H1 (cell line): Measurements from ENCODE around the gene ROR1. TPM values are rescaled to one million over a fixed set of nuclear protein-coding genes. Genes with fewer than 3 reads are reported as not detected.

Experiments used
- CTCF ChIA-PET: fragments of 300-600 bp; sonication (Branson Sonifier 250); formaldehyde crosslinking; loops from one replicate; lab custom pipeline; 2021; ENCODE audit not compliant: partially characterized antibody; lab: Charles Lee
- POLR2A ChIA-PET: fragments of 300-600 bp; sonication (Branson Sonifier 250); formaldehyde crosslinking; loops from one replicate; lab custom pipeline; 2021; ENCODE audit warnings: inconsistent platforms; ENCODE audit not compliant: partially characterized antibody; lab: Charles Lee
- DNase-seq, 2 experiments: peaks; one replicate each; pipeline versions ENCODE4 v3.0.0 to v3.0.0-alpha.2; 2010 to 2022; ENCODE audit warnings: low spot score in 2 of 2, low read depth in 1 of 2, mixed read lengths in 1 of 2
- FAIRE-seq: peaks from 2 replicates; lab custom pipeline; 2011; peaks lifted over from hg19 to GRCh38; lab: Jason Lieb, UNC
- H2AFZ ChIP-seq: 2 replicates; pipeline ENCODE4 v1.8.1; 2012; ENCODE audit warnings: low read length, inconsistent platforms
- H2AK5ac ChIP-seq: 2 replicates; pipeline ENCODE4 v1.6.1; 2013; ENCODE audit warnings: low read depth, low read length
- H2BK120ac ChIP-seq: replicated peaks from 2 replicates; pipeline ENCODE3; 2013; ENCODE audit warnings: low read depth, low read length, inconsistent platforms
- H2BK12ac ChIP-seq: 2 replicates; pipeline ENCODE4 v1.6.1; 2013; ENCODE audit warnings: low read depth, low read length
- H2BK15ac ChIP-seq: 2 replicates; pipeline ENCODE4 v1.6.1; 2013; ENCODE audit warnings: low read length
- H2BK20ac ChIP-seq: 2 replicates; pipeline ENCODE4 v1.6.1; 2013; ENCODE audit warnings: low read length
- H2BK5ac ChIP-seq: 2 replicates; pipeline ENCODE4 v1.6.1; 2013; ENCODE audit warnings: low read depth, low read length
- H3K14ac ChIP-seq: 2 replicates; pipeline ENCODE4 v1.6.1; 2013; ENCODE audit warnings: inconsistent platforms; ENCODE audit not compliant: insufficient read length
- H3K18ac ChIP-seq: 2 replicates; pipeline ENCODE4 v1.6.1; 2013; ENCODE audit warnings: low read length; ENCODE audit errors: extremely low read depth
- H3K23ac ChIP-seq: 2 replicates; pipeline ENCODE4 v1.6.1; 2013; ENCODE audit warnings: inconsistent platforms; ENCODE audit not compliant: insufficient read length
- H3K23me2 ChIP-seq: 2 replicates; pipeline ENCODE4 v1.6.1; 2013; ENCODE audit warnings: low read depth, low read length
- H3K27ac ChIP-seq: 2 replicates; pipeline ENCODE4 v1.6.1; 2011; ENCODE audit warnings: low read depth, low read length, inconsistent platforms
- H3K27me3 ChIP-seq, 4 experiments: replicated peaks in 1 of 4; 1 replicate in 1 of 4; 2 replicates in 3 of 4; pipeline versions ENCODE4 v1.6.1 to v1.8.1; 2011 to 2013; ENCODE audit warnings: low read length in 3 of 4, mild to moderate bottlenecking in 3 of 4, inconsistent platforms in 2 of 4, mixed read lengths in 2 of 4, moderate library complexity in 1 of 4; ENCODE audit not compliant: control insufficient read depth in 3 of 4, insufficient read depth in 3 of 4; ENCODE audit errors: extremely low read depth in 1 of 4
- H3K36me3 ChIP-seq, 4 experiments: 2 replicates each; pipeline versions ENCODE4 v1.6.1 to v1.8.1; 2011 to 2013; ENCODE audit warnings: mild to moderate bottlenecking in 4 of 4, low read length in 3 of 4, moderate library complexity in 2 of 4, control low read depth in 1 of 4, inconsistent platforms in 1 of 4; ENCODE audit not compliant: insufficient read depth in 4 of 4, control insufficient read depth in 2 of 4
- H3K4ac ChIP-seq: replicated peaks from 2 replicates; pipeline ENCODE3; 2013; ENCODE audit warnings: low read length, low read depth, mixed read lengths, inconsistent platforms; ENCODE audit not compliant: insufficient read length
- H3K4me1 ChIP-seq, 4 experiments: replicated peaks in 1 of 4; 1 replicate in 1 of 4; 2 replicates in 3 of 4; pipeline versions ENCODE4 v1.6.1 to v1.8.1; 2011 to 2013; ENCODE audit warnings: low read length in 3 of 4, inconsistent platforms in 2 of 4, mixed read lengths in 1 of 4; ENCODE audit not compliant: insufficient read depth in 4 of 4, control insufficient read depth in 3 of 4
- H3K4me2 ChIP-seq, 2 experiments: 2 replicates each; pipeline versions ENCODE4 v1.6.1 to v1.8.1; 2011 to 2013; ENCODE audit warnings: low read depth in 2 of 2, low read length in 2 of 2, control low read depth in 1 of 2, inconsistent platforms in 1 of 2, mild to moderate bottlenecking in 1 of 2; ENCODE audit not compliant: insufficient read depth in 1 of 2
- H3K4me3 ChIP-seq, 4 experiments: fragments of 200-600, 300-600 bp in 1 of 4; sonication (generic), shearing (Covaris generic), sonication (Bioruptor Twin) in 1 of 4; 2 replicates each; pipeline versions ENCODE4 v1.5.1 to v1.8.1; 2011 to 2016; ENCODE audit warnings: low read length in 4 of 4, low read depth in 3 of 4, control low read depth in 2 of 4, inconsistent platforms in 2 of 4, mild to moderate bottlenecking in 2 of 4, mixed read lengths in 1 of 4, moderate library complexity in 1 of 4; ENCODE audit not compliant: insufficient read depth in 2 of 4; ENCODE audit errors: extremely low read depth in 1 of 4
- H3K56ac ChIP-seq: replicated peaks from 2 replicates; pipeline ENCODE3; 2013; ENCODE audit warnings: low read depth, mild to moderate bottlenecking, mixed read lengths, low read length, inconsistent platforms; ENCODE audit not compliant: insufficient read length
- H3K79me1 ChIP-seq: 2 replicates; pipeline ENCODE4 v1.6.1; 2013; ENCODE audit warnings: low read depth, low read length, control low read depth
- H3K79me2 ChIP-seq, 2 experiments: 2 replicates each; pipeline versions ENCODE4 v1.6.1 to v1.8.1; 2012 to 2013; ENCODE audit warnings: low read length in 2 of 2, mild to moderate bottlenecking in 2 of 2, inconsistent platforms in 1 of 2; ENCODE audit not compliant: insufficient read depth in 2 of 2, control insufficient read depth in 1 of 2
- H3K9ac ChIP-seq, 4 experiments: replicated peaks in 1 of 4; 1 replicate in 1 of 4; 2 replicates in 3 of 4; pipeline versions ENCODE4 v1.6.1 to v1.8.1; 2011 to 2013; ENCODE audit warnings: low read depth in 3 of 4, low read length in 3 of 4, control low read depth in 2 of 4, mild to moderate bottlenecking in 2 of 4, moderate library complexity in 2 of 4, inconsistent platforms in 1 of 4; ENCODE audit errors: extremely low read depth in 1 of 4
- H3K9me3 ChIP-seq, 2 experiments: 2 replicates each; pipeline versions ENCODE4 v1.6.1 to v1.8.1; 2012 to 2013; ENCODE audit warnings: mild to moderate bottlenecking in 2 of 2, moderate library complexity in 2 of 2, control low read depth in 1 of 2, inconsistent platforms in 1 of 2, low read depth in 1 of 2, low read length in 1 of 2, mixed read lengths in 1 of 2; ENCODE audit not compliant: insufficient read depth in 2 of 2
- H4K20me1 ChIP-seq, 2 experiments: replicated peaks in 1 of 2; 2 replicates each; pipeline versions ENCODE3 to v1.8.1; 2011 to 2013; ENCODE audit warnings: inconsistent platforms in 2 of 2, low read length in 2 of 2, mild to moderate bottlenecking in 1 of 2; ENCODE audit not compliant: insufficient read depth in 2 of 2, control insufficient read depth in 1 of 2
- H4K5ac ChIP-seq: 2 replicates; pipeline ENCODE4 v1.6.1; 2013; ENCODE audit warnings: low read length, low read depth, mixed read lengths, inconsistent platforms; ENCODE audit not compliant: insufficient read length
- H4K8ac ChIP-seq: 2 replicates; pipeline ENCODE4 v1.8.0; 2013; ENCODE audit warnings: mild to moderate bottlenecking, moderate library complexity, low read length, inconsistent platforms; ENCODE audit not compliant: insufficient read depth; ENCODE audit errors: extremely low read depth
- H4K91ac ChIP-seq: replicated peaks from 2 replicates; pipeline ENCODE3; 2013; ENCODE audit warnings: low read length, mixed read lengths, inconsistent platforms; ENCODE audit not compliant: insufficient read length
- SAP30 ChIP-seq: fragments of 300-600 bp; sonication (generic); IDR thresholded peaks from 2 replicates; pipeline ENCODE4 v1.7.1; 2012; ENCODE audit warnings: low read length, moderate library complexity, mild to moderate bottlenecking, inconsistent platforms; ENCODE audit not compliant: insufficient read depth, insufficient replicate concordance
- SIX5 ChIP-seq: IDR thresholded peaks from 2 replicates; pipeline ENCODE4 v1.6.1; 2011; ENCODE audit warnings: mild to moderate bottlenecking, low read depth, low read length
- SP2 ChIP-seq: IDR thresholded peaks from 2 replicates; pipeline ENCODE4 v1.6.1; 2012; ENCODE audit warnings: mild to moderate bottlenecking, low read length, inconsistent platforms
- WGBS, 2 experiments: shearing (Covaris generic) in 1 of 2; methylation state at CpG; one replicate each; pipeline versions ENCODE4 v1.1.6 to v1.1.7; 2013 to 2015; ENCODE audit warnings: low lambda C conversion rate in 2 of 2, mixed read lengths in 2 of 2, inconsistent platforms in 1 of 2, low coverage in 1 of 2, missing lambda C conversion rate in 1 of 2; ENCODE audit not compliant: insufficient replicate concordance in 2 of 2, insufficient coverage in 1 of 2, insufficient read length in 1 of 2; ENCODE audit errors: extremely low coverage in 1 of 2, missing lambda C conversion rate in 1 of 2; 5-methylcytosine and 5-hydroxymethylcytosine counted together
- polyA plus RNA-seq, 7 experiments: library from polyadenylated mRNA; depleted of rRNA in 3 of 7; stranded (reverse) in 5 of 7; unstranded in 2 of 7; fragments of >200 nt in 5 of 7; fragments of 200-250 nt in 2 of 7; gene quantifications; 1 replicate in 5 of 7; 2 replicates in 1 of 7; 4 replicates in 1 of 7; pipeline versions ENCODE4 v1.2.1 to v1.2.3, GENCODE V29; 2011 to 2013; ENCODE audit warnings: missing spikeins in 2 of 7, mixed read lengths in 2 of 7
- total RNA-seq: library from RNA; stranded (reverse); fragmentation: NEBNext Ultra II Directional; extraction: Animal tissue kit (Norgen Biotek cat#: 25700); gene quantifications from 2 replicates; pipeline ENCODE4 v1.2.1, GENCODE V29; 2021

ROR1 gene
- total and polyA plus RNA-seq, 2 of the 8 experiments (the other 6 are each of a cell fraction or from before 2014, with no cell fraction given), result 33.6 to 73.6 TPM

GRCh38 chr1:64043976-64044375, 270.2 kb downstream of the ROR1 start:
- no peak for DNase-seq
- WGBS, 2 experiments, result 93% methylated on average over 5 of the region's 5 CpGs; no CpG with 5 or more reads in 1 of the 2 experiments
- H3K4me2 ChIP-seq, result no peak overlapping the region

More at GRCh38 chr1:64043976-64044375, 270.2 kb downstream of the ROR1 start:
- Histone ChIP-seq H3K4me3 (no peak overlapping the region), H3K27ac (no peak overlapping the region), H3K9ac (no peak overlapping the region), H4K8ac (no peak overlapping the region), H3K56ac (no peak overlapping the region), H2AK5ac (no peak overlapping the region)
- TF ChIP-seq SIX5 (no peak), SAP30 (no peak), SP2 (no peak)
- TF ChIP-seq, all 59 proteins: peak for 0
- no peak overlapping the region for H2BK15ac ChIP-seq
- ChIA-PET CTCF (interaction anchor here (0.6 to 2.5 kb wide), 3 partner anchors 15 to 351 kb away, joined by 3 to 6 read pairs (median 5); no protein-coding TSS in a partner anchor), POLR2A (no interaction called here)
- peaks cover 9% of the 10 kb centered on the region; the same call in 1 of the 2 replicates for H3K79me1 ChIP-seq
- peaks cover 0 to 83% of the 10 kb centered on the region in 2 experiments; a peak in 3 of 4 replicates for H3K79me2 ChIP-seq
- H3K27me3 ChIP-seq, result peaks cover 0 to 1% (median 0%) of the 10 kb centered on the region in 4 experiments; a peak in 1 of 7 replicates
- no peak overlapping the region for H3K23ac ChIP-seq
- no peak overlapping the region for H2BK120ac ChIP-seq
- peaks cover 5 to 8% of the 10 kb centered on the region in 2 experiments for H4K20me1 ChIP-seq
- no peak overlapping the region for H2BK12ac ChIP-seq
- no peak overlapping the region for H3K4ac ChIP-seq
- no peak overlapping the region for H3K18ac ChIP-seq
- no peaks in the 10 kb centered on the region for H3K36me3 ChIP-seq
- no peak for FAIRE-seq
- no peak overlapping the region for H4K5ac ChIP-seq
- no peak overlapping the region for H2AFZ ChIP-seq
- H3K4me1 ChIP-seq, result peaks cover 6 to 27% (median 22%) of the 10 kb centered on the region in 4 experiments
- no peak overlapping the region for H3K14ac ChIP-seq
- H2BK20ac ChIP-seq, result no peak overlapping the region
- no peaks in the 10 kb centered on the region for H3K9me3 ChIP-seq
- H3K23me2 ChIP-seq, result no peaks in the 10 kb centered on the region
- H4K91ac ChIP-seq, result no peak overlapping the region
- H2BK5ac ChIP-seq, result no peak overlapping the region
